Measurements from ENCODE around the gene CUL2. TPM values are rescaled to one million over a fixed set of nuclear protein-coding genes. Genes with fewer than 3 reads are reported as not detected.
A peak's percentile ranks its signal among the peaks of the same experiment; 100 is the strongest.

Gene CUL2
- total RNA-seq, 1 experiment from 2014 or later = 30.7 TPM

DNA sequence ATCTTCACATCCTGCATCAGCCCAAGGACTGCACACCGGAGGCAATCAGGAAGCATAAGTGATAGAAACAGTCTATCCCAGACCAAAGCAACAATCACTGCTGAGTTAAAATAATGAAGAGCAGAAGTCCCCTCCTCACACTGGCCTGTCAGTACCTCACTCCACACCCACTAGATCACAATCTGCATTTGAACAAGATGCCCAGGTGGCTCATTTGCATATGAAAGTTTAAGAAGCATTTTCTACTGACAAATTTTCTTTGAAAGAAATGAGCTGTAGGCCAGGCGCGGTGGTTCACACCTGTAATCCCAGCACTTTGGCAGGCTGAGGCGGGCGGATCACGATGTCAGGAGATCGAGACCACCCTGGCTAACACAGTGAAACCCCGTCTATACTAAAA lies 77.4 kb downstream of the CUL2 start:
- Mint-ChIP-seq H3K4me3 (ENCODE audit: unreplicated experiment) (no peak overlapping the region), H3K36me3 (ENCODE audit: insufficient read depth, unreplicated experiment) (peaks cover 76% of the 10 kb centered on the region), H3K27me3 (ENCODE audit: insufficient read depth, unreplicated experiment) (no peaks in the 10 kb centered on the region), H3K27ac (ENCODE audit: low read depth, unreplicated experiment) (no peak overlapping the region), H3K9me3 (ENCODE audit: unreplicated experiment) (no peaks in the 10 kb centered on the region), H3K4me1 (ENCODE audit: insufficient read depth, unreplicated experiment) (peaks cover 6% of the 10 kb centered on the region)
- no peak for DNase-seq (ENCODE audit: unreplicated experiment)
- BruUV-seq (replicated peaks) = no TSS peak
- CTCF ChIA-PET = no interaction called here
- POLR2A ChIA-PET = no interaction called here
- TF ChIP-seq, protein P1, sequence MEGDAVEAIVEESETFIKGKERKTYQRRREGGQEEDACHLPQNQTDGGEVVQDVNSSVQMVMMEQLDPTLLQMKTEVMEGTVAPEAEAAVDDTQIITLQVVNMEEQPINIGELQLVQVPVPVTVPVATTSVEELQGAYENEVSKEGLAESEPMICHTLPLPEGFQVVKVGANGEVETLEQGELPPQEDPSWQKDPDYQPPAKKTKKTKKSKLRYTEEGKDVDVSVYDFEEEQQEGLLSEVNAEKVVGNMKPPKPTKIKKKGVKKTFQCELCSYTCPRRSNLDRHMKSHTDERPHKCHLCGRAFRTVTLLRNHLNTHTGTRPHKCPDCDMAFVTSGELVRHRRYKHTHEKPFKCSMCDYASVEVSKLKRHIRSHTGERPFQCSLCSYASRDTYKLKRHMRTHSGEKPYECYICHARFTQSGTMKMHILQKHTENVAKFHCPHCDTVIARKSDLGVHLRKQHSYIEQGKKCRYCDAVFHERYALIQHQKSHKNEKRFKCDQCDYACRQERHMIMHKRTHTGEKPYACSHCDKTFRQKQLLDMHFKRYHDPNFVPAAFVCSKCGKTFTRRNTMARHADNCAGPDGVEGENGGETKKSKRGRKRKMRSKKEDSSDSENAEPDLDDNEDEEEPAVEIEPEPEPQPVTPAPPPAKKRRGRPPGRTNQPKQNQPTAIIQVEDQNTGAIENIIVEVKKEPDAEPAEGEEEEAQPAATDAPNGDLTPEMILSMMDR (IDR thresholded peaks at IDR 0.05; ENCODE audit: unreplicated experiment) = no peak
- intact Hi-C loops (cut with micrococcal nuclease) = no loop called here

- H3K9me3 Mint-ChIP-seq (ENCODE audit: unreplicated experiment) = no peaks in the 10 kb centered on the region
- H3K4me1 Mint-ChIP-seq (ENCODE audit: insufficient read depth, unreplicated experiment) = peaks cover 7% of the 10 kb centered on the region
- ChIA-PET CTCF (no interaction called here), POLR2A (no interaction called here)
- intact Hi-C loops (cut with micrococcal nuclease) = no loop called here
- H3K27ac Mint-ChIP-seq (ENCODE audit: low read depth, unreplicated experiment) = no peak overlapping the region
- no TSS peak for BruUV-seq (replicated peaks)
- DNase-seq (ENCODE audit: unreplicated experiment) = no peak
- TF ChIP-seq, protein P1 (IDR thresholded peaks at IDR 0.05; ENCODE audit: unreplicated experiment) = no peak
- no peaks in the 10 kb centered on the region for H3K27me3 Mint-ChIP-seq (ENCODE audit: insufficient read depth, unreplicated experiment)
- H3K4me3 Mint-ChIP-seq (ENCODE audit: unreplicated experiment) = no peak overlapping the region
- peaks cover 66% of the 10 kb centered on the region for H3K36me3 Mint-ChIP-seq (ENCODE audit: insufficient read depth, unreplicated experiment)
Observed at GRCh38 chr10:35011771-35012191, 78.4 kb downstream of the CUL2 start.

GRCh38 chr10:35007858-35008301 lies 82.3 kb downstream of the CUL2 start:
- H3K36me3 Mint-ChIP-seq (ENCODE audit: insufficient read depth, unreplicated experiment) = peaks cover 35% of the 10 kb centered on the region
- DNase-seq (ENCODE audit: unreplicated experiment) = no peak
- BruUV-seq (replicated peaks) = no TSS peak
- no peaks in the 10 kb centered on the region for H3K27me3 Mint-ChIP-seq (ENCODE audit: insufficient read depth, unreplicated experiment)
- H3K27ac Mint-ChIP-seq (ENCODE audit: low read depth, unreplicated experiment) = no peak overlapping the region
- intact Hi-C loops (cut with micrococcal nuclease) = loop anchor here (5.0 kb wide), 1 partner anchor 84 kb away; the partner anchor contains the start of gene CUL2
- CTCF ChIA-PET = no interaction called here
- POLR2A ChIA-PET = no interaction called here
- TF ChIP-seq, protein P1 (IDR thresholded peaks at IDR 0.05; ENCODE audit: unreplicated experiment) = no peak
- H3K4me3 Mint-ChIP-seq (ENCODE audit: unreplicated experiment) = no peak overlapping the region
- no peaks in the 10 kb centered on the region for H3K9me3 Mint-ChIP-seq (ENCODE audit: unreplicated experiment)
- peaks cover 13% of the 10 kb centered on the region for H3K4me1 Mint-ChIP-seq (ENCODE audit: insufficient read depth, unreplicated experiment)

GRCh38 chr10:35006836-35007235 lies 83.3 kb downstream of the CUL2 start:
- Mint-ChIP-seq H3K27ac (ENCODE audit: low read depth, unreplicated experiment) (peak overlapping the region; percentile 23), H3K4me1 (ENCODE audit: insufficient read depth, unreplicated experiment) (peaks cover 13% of the 10 kb centered on the region), H3K9me3 (ENCODE audit: unreplicated experiment) (no peaks in the 10 kb centered on the region), H3K36me3 (ENCODE audit: insufficient read depth, unreplicated experiment) (peaks cover 24% of the 10 kb centered on the region), H3K27me3 (ENCODE audit: insufficient read depth, unreplicated experiment) (no peaks in the 10 kb centered on the region), H3K4me3 (ENCODE audit: unreplicated experiment) (no peak overlapping the region)
- CTCF ChIA-PET = interaction anchor here (0.7 to 0.8 kb wide), 2 partner anchors 12 to 382 kb away, joined by 3 to 4 read pairs; no protein-coding TSS in a partner anchor
- peak; percentile 36 for DNase-seq (ENCODE audit: unreplicated experiment)
- TF ChIP-seq, protein P1 (IDR thresholded peaks at IDR 0.05; ENCODE audit: unreplicated experiment) = no peak
- no TSS peak for BruUV-seq (replicated peaks)
- intact Hi-C loops (cut with micrococcal nuclease) = loop anchor here (5.0 kb wide), 1 partner anchor 85 kb away; the partner anchor contains the start of gene CUL2
- POLR2A ChIA-PET = interaction anchor here (0.7 to 3.4 kb wide), 4 partner anchors 11 to 340 kb away, joined by 3 to 14 read pairs (median 4); no protein-coding TSS in a partner anchor
